Activated B cell treated with CpG ODN at 0.5 μM for 24 hours (primary cell): ENCODE data around the gene HIPK4. TPM values are rescaled to one million over a fixed set of nuclear protein-coding genes. Genes with fewer than 3 reads are reported as not detected.
A peak's percentile ranks its signal among the peaks of the same experiment; 100 is the strongest.

Experiments used
- ATAC-seq: fragments of 200-7000 bp; cut with Tn5 transposase; one replicate; pipeline ENCODE4 v1.10.0; 2021; ENCODE audit warnings: low read depth, mild to moderate bottlenecking, moderate library complexity
- CTCF ChIA-PET: fragments of 350-600 bp; sonication (Branson Sonifier 250); formaldehyde crosslinking; loops from one replicate; lab custom pipeline; 2021; ENCODE audit warnings: antibody characterized with exemption; lab: Charles Lee
- POLR2A ChIA-PET: fragments of 350-600 bp; sonication (Branson Sonifier 250); formaldehyde crosslinking; loops from one replicate; lab custom pipeline; 2021; ENCODE audit warnings: antibody characterized with exemption; lab: Charles Lee
- DNase-seq: peaks from one replicate; pipeline ENCODE4 v3.0.0; 2022
- H3K27ac Mint-ChIP-seq: one replicate; pipeline ENCODE4 v1.8.0; 2020; ENCODE audit warnings: mixed read lengths
- H3K27me3 Mint-ChIP-seq: one replicate; pipeline ENCODE4 v1.8.0; 2021; ENCODE audit warnings: mixed read lengths
- H3K36me3 Mint-ChIP-seq: one replicate; pipeline ENCODE4 v1.8.0; 2021; ENCODE audit warnings: low read depth, mixed read lengths
- H3K4me1 Mint-ChIP-seq: one replicate; pipeline ENCODE4 v1.8.0; 2021; ENCODE audit warnings: mixed read lengths
- H3K4me3 Mint-ChIP-seq: one replicate; pipeline ENCODE4 v1.8.0; 2020; ENCODE audit warnings: mild to moderate bottlenecking, mixed read lengths
- H3K9me3 Mint-ChIP-seq: one replicate; pipeline ENCODE4 v1.8.0; 2020; ENCODE audit warnings: mixed read lengths
- intact Hi-C: fragments of 100-400 bp; cut with micrococcal nuclease; formaldehyde crosslinking; loops from one replicate; pipeline ENCODE4 v1.15.1; 2024
- total RNA-seq: library from RNA; stranded (reverse); gene quantifications from 2 replicates; pipeline ENCODE4 v1.2.3, GENCODE V29; 2022
- TF ChIP-seq, protein P1 (sequence below): fragments of 200-600 bp; IDR thresholded peaks from one replicate; pipeline ENCODE4 v1.8.0; 2022; ENCODE audit warnings: antibody characterized with exemption, mild to moderate bottlenecking

HIPK4 gene
- total RNA-seq, 1 donor from 2014 or later: 0.09 TPM

DNA sequence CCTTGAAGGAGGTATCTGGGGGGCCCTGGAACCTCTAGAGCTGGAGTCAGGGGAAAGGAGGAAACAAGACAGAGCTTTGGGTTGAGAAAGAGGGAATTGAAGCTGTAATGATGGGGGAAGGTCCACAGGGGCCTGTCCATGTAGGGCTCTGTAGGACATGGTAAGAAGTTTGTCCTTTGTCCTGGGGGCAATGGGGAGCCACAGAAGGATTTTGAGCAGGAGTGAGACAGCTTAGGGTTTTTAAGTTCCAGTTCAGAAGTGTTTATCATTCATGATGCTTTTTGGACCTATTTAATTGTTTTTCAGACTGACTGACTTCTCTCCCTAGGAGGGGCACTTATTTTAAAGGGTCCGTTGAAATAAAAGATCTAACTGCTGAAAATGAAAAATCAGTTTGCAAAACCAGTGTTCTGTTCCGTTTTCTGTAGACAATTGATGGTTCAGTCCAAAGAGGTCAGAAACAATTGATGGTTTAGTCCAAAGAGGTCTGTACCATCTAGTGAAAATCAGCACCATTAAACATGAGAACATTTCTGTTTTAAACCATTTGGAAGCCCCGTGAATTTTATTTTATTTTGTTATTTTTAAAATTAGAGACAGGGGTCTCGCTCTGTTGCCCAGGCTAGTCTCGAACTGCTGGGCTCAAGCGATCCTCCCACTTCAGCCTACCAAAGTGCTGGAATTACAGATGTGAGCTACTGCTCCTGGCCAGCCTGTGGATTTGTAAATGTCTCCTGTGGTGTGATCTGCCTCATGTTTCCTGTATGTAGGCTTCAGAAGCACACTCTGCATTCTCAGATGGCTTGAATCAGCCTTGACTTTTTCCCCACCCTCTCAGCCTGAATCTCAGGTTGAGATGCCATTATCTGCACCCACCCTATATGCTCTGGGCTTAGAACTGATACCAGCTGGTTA lies 33.0 kb downstream of the HIPK4 start:
- Mint-ChIP-seq H3K4me1 (peaks cover 32% of the 10 kb centered on the region), H3K27me3 (no peaks in the 10 kb centered on the region), H3K27ac (no peak overlapping the region), H3K36me3 (peaks cover 5% of the 10 kb centered on the region), H3K9me3 (no peaks in the 10 kb centered on the region), H3K4me3 (no peak overlapping the region)
- DNase-seq: no peak
- TF ChIP-seq, protein P1, sequence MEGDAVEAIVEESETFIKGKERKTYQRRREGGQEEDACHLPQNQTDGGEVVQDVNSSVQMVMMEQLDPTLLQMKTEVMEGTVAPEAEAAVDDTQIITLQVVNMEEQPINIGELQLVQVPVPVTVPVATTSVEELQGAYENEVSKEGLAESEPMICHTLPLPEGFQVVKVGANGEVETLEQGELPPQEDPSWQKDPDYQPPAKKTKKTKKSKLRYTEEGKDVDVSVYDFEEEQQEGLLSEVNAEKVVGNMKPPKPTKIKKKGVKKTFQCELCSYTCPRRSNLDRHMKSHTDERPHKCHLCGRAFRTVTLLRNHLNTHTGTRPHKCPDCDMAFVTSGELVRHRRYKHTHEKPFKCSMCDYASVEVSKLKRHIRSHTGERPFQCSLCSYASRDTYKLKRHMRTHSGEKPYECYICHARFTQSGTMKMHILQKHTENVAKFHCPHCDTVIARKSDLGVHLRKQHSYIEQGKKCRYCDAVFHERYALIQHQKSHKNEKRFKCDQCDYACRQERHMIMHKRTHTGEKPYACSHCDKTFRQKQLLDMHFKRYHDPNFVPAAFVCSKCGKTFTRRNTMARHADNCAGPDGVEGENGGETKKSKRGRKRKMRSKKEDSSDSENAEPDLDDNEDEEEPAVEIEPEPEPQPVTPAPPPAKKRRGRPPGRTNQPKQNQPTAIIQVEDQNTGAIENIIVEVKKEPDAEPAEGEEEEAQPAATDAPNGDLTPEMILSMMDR: no peak
- intact Hi-C loops: no loop called here
- ChIA-PET CTCF (interaction anchor here (1.2 kb wide), 1 partner anchor 51 kb away, joined by 3 read pairs; no protein-coding TSS in a partner anchor), POLR2A (interaction anchor here (1.0 kb wide), 1 partner anchor 9 kb away, joined by 5 read pairs; the partner anchor contains the start of genes C19orf47 and PLD3)
- no peak for ATAC-seq

DNA sequence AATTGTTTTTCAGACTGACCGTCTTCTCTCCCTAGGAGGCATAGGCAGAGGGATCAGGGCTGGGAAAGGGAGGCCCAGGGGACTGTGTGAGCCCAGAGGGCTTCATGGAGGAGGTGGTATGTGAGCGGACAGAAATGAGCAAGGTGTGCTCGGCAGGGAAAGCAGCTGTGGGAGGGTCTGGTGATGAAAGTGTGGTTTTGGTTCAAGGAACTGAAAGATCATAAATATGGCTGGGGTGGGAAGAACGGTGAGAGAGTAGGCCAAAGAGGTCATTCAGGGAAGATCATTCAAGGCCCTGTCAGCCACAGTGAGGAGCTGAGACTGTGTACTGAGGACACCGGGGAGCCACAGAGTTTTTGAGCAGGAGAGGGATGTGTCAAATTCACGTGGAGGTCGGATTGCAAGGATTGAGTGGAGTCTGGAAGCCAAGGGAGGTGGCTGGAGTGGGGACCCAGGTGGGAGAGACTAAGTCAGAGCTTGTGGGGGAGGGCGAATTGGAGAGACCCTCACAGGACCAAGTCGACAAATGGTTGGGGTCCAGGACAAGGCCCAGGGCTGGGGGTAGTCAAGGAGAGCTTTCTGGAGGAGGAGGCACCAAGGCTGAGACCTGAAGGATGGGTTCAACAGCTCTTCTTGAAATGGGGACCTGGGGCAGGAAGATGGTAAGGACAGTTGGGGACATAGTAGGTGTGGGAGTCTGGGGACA lies 33.9 kb downstream of the HIPK4 start:
- TF ChIP-seq, protein P1: no peak
- Mint-ChIP-seq H3K36me3 (peaks cover 5% of the 10 kb centered on the region), H3K9me3 (no peaks in the 10 kb centered on the region), H3K4me3 (no peak overlapping the region), H3K4me1 (peaks cover 32% of the 10 kb centered on the region), H3K27ac (no peak overlapping the region), H3K27me3 (no peaks in the 10 kb centered on the region)
- intact Hi-C loops: no loop called here
- ChIA-PET POLR2A (interaction anchor here (1.0 kb wide), 1 partner anchor 8 kb away, joined by 5 read pairs; the partner anchor contains the start of genes C19orf47 and PLD3), CTCF (no interaction called here)
- no peak for ATAC-seq
- no peak for DNase-seq

DNA sequence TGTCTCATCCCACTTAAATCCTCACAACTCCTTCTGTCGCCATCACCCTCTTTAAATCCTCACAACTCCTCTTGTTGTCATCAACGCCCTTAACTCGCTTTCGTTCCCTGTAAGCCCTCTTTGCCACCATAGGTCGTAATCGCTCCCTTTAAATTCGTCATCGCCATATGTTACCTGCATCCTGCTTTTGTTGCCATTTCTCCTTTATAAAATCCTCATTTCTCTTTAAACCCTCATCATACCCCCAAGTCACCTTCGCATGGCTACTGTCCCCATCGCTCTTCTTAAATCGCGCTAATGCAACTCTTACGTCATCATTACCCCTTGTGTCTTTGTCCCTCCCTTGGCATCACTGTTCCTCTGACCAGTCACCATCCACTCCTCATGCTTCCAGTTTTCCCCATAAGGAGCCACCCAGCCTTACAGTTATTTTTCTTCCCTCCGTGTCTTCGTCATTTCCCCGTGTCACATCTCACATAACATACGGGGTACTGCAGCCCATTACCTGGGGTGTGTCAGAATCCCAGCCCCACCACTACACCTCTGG lies 40.9 kb downstream of the HIPK4 start:
- ChIA-PET CTCF (no interaction called here), POLR2A (interaction anchor here (0.7 to 2.6 kb wide), 14 partner anchors 10 to 915 kb away, joined by 3 to 15 read pairs (median 7); partner anchors contain the start of genes AKT2, BLVRB, HNRNPUL1 and RAB4B)
- H3K4me3 Mint-ChIP-seq: peak overlapping the region; percentile 90
- ATAC-seq (no peak), DNase-seq (no peak)
- H3K4me1 Mint-ChIP-seq: peaks cover 28% of the 10 kb centered on the region
- TF ChIP-seq, protein P1: no peak
- intact Hi-C loops: loop anchor here (1.0 to 5.0 kb wide), 11 partner anchors 54 to 525 kb away; partner anchors contain the start of genes AKT2, BLVRB, MAP3K10 and SERTAD3
- H3K9me3 Mint-ChIP-seq: no peaks in the 10 kb centered on the region
- peak overlapping the region; percentile 75 for H3K27ac Mint-ChIP-seq
- H3K27me3 Mint-ChIP-seq: no peaks in the 10 kb centered on the region
- H3K36me3 Mint-ChIP-seq: peaks cover 8% of the 10 kb centered on the region

DNA sequence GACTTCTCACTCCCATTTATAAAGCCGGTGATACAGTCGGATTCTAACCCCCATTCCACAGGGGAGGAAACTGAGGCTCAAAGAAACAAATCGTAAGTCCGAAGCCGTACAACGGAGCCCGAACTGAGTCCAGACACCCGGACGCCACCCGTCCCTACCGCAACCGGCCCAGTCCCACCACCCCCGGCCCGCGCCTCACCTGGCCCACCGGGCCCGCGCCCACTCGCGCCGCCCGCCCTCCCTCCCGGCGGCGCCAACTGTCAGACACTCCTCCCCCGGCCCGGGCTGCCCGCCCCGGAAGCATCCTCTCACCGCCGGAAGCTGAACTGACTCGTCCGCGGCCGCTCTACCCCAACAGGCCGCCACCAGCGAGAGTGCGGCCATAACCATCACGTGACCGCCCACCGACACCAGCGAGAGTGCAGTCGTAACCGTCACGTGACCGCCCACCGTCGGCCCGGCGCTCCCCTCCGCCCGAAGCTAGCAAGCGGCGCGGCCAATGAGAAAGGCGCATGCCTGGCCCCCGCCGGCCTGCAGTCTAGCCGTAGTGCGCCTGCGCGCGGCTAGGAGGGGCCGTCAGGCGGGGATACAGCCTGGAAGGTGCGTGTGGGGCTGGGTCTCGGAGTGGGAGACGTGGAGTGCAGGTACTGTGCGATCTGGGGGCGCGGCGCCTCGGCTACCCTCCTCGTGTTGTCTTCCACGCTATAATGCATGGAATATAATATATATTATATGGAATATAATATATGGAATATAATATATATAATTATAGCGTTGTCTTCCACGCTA lies 41.7 kb downstream of the HIPK4 start, which contains the start of the genes C19orf47 and PLD3:
Gene C19orf47, minus strand, starts transcription at position 273 of the 789 bp plus-strand sequence. CDS start 6,540 bp downstream, outside the sequence.
Gene PLD3, plus strand, starts transcription at position 571 of the 789 bp plus-strand sequence. CDS start 17,789 bp downstream, outside the sequence.
- Mint-ChIP-seq H3K27me3 (no peaks in the 10 kb centered on the region), H3K9me3 (no peaks in the 10 kb centered on the region), H3K4me1 (peaks cover 28% of the 10 kb centered on the region), H3K4me3 (peak within 1 kb of the TSS; percentile 90), H3K27ac (peak within 1 kb of the TSS; percentile 85), H3K36me3 (peaks cover 8% of the 10 kb centered on the region)
- ATAC-seq (peak; percentile 94), DNase-seq (peak; percentile 94)
- TF ChIP-seq, protein P1: no peak
- CTCF ChIA-PET: interaction anchor here (1.2 kb wide), 1 partner anchor 72 kb away, joined by 3 read pairs; no protein-coding TSS in a partner anchor
- POLR2A ChIA-PET: interaction anchor here (0.5 to 2.6 kb wide), 20 partner anchors 8 to 916 kb away, joined by 3 to 15 read pairs (median 6); partner anchors contain the start of genes AKT2, BLVRB, HNRNPUL1 and RAB4B
- intact Hi-C loops: loop anchor here (1.0 to 5.0 kb wide), 11 partner anchors 55 to 524 kb away; partner anchors contain the start of genes AKT2, BLVRB, MAP3K10 and SERTAD3
